Natural killer cell (primary cell): ENCODE measurements around the gene C13orf46. TPM values are rescaled to one million over a fixed set of nuclear protein-coding genes. Genes with fewer than 3 reads are reported as not detected.

Source experiments
- ATAC-seq, 3 donors: fragments of 150-1000 bp in 2 of 3; fragments of 200-7000 bp in 1 of 3; cut with Tn5 transposase; 1 replicate in 1 of 3; 2 replicates in 2 of 3; pipeline ENCODE4 v1.10.0; 2021; ENCODE audit warnings: mild to moderate bottlenecking in 2 of 3, moderate library complexity in 2 of 3
- DNase-seq, 2 donors: peaks; one replicate each; pipeline versions ENCODE4 v3.0.0 to v3.0.0-alpha.2; 2013 to 2021; ENCODE audit warnings: mixed read lengths in 1 of 2
- H3K27ac ChIP-seq: one replicate; pipeline ENCODE4 v1.5.1; 2013; ENCODE audit warnings: mild to moderate bottlenecking, low read length
- H3K27me3 ChIP-seq: one replicate; pipeline ENCODE4 v1.6.1; 2013; ENCODE audit warnings: low read length; ENCODE audit not compliant: control insufficient read depth, insufficient read depth
- H3K36me3 ChIP-seq: one replicate; pipeline ENCODE4 v1.6.1; 2013; ENCODE audit warnings: low read length; ENCODE audit not compliant: control insufficient read depth, insufficient read depth
- H3K4me1 ChIP-seq: one replicate; pipeline ENCODE4 v1.6.1; 2013; ENCODE audit warnings: low read length; ENCODE audit not compliant: control insufficient read depth, insufficient read depth
- H3K4me3 ChIP-seq: one replicate; pipeline ENCODE4 v1.5.1; 2013; ENCODE audit warnings: low read length
- H3K9me3 ChIP-seq: one replicate; pipeline ENCODE4 v1.6.1; 2013; ENCODE audit warnings: low read length; ENCODE audit not compliant: control insufficient read depth, insufficient read depth
- H3K27ac Mint-ChIP-seq, 2 donors: one replicate each; pipeline ENCODE4 v1.8.0; 2022; ENCODE audit warnings: mild to moderate bottlenecking in 2 of 2, mixed read lengths in 2 of 2, moderate library complexity in 1 of 2
- H3K27me3 Mint-ChIP-seq, 2 donors: one replicate each; pipeline ENCODE4 v1.8.0; 2022; ENCODE audit warnings: low read depth in 2 of 2, mixed read lengths in 2 of 2
- H3K36me3 Mint-ChIP-seq: one replicate; pipeline ENCODE4 v1.8.0; 2022; ENCODE audit warnings: mixed read lengths
- H3K4me1 Mint-ChIP-seq, 2 donors: one replicate each; pipeline ENCODE4 v1.8.0; 2022; ENCODE audit warnings: mixed read lengths in 2 of 2
- H3K4me3 Mint-ChIP-seq: one replicate; pipeline ENCODE4 v1.8.0; 2022; ENCODE audit warnings: mild to moderate bottlenecking, moderate library complexity, mixed read lengths
- H3K9me3 Mint-ChIP-seq, 2 donors: one replicate each; pipeline ENCODE4 v1.8.0; 2022; ENCODE audit warnings: mixed read lengths in 2 of 2
- CTCF ChIP-seq: fragments of 200-600 bp; IDR thresholded peaks from one replicate; pipeline ENCODE4 v1.8.0; 2022; ENCODE audit warnings: antibody characterized with exemption
- WGBS: methylation state at CpG from one replicate; pipeline ENCODE4 v1.1.7; 2013; ENCODE audit warnings: missing lambda C conversion rate; ENCODE audit not compliant: insufficient coverage; 5-methylcytosine and 5-hydroxymethylcytosine counted together
- intact Hi-C: fragments of 100-400 bp; cut with micrococcal nuclease; formaldehyde crosslinking; loops from one replicate; pipeline ENCODE4 v1.14.2; 2022
- total RNA-seq, 4 donors: library from RNA; stranded (reverse); fragments of 120-200 nt in 1 of 4; gene quantifications; one replicate each; pipeline versions ENCODE4 v1.2.3 to v1.2.4, GENCODE V29; 2013 to 2022

Gene C13orf46
- total RNA-seq, 3 donors from 2014 or later (not counting 1 experiment from before 2014, with no cell fraction given): 21.1 to 23.9 (median 23.5) TPM

GRCh38 chr13:113952151-113952982, 21.5 kb downstream of the C13orf46 start:
- Histone ChIP-seq H3K4me1 (peaks cover 18% of the 10 kb centered on the region), H3K27me3 (no peaks in the 10 kb centered on the region), H3K27ac (no peak overlapping the region), H3K4me3 (no peak overlapping the region), H3K36me3 (peaks cover 17% of the 10 kb centered on the region), H3K9me3 (no peaks in the 10 kb centered on the region)
- Mint-ChIP-seq H3K4me3 (no peak overlapping the region), H3K9me3 (no peaks in the 10 kb centered on the region), H3K27me3 (no peaks in the 10 kb centered on the region), H3K36me3 (peaks cover 8% of the 10 kb centered on the region), H3K4me1 (peaks cover 10 to 50% of the 10 kb centered on the region in 2 donors), H3K27ac (no peak overlapping the region)
- intact Hi-C loops: no loop called here
- no peak for TF ChIP-seq CTCF
- WGBS: 93% methylated on average over 42 of the region's 42 CpGs
- ATAC-seq (no peak), DNase-seq (no peak)

- Mint-ChIP-seq H3K36me3 (peaks cover 8% of the 10 kb centered on the region), H3K27ac (no peak overlapping the region), H3K27me3 (no peaks in the 10 kb centered on the region), H3K4me3 (no peak overlapping the region), H3K9me3 (no peaks in the 10 kb centered on the region), H3K4me1 (peaks cover 10 to 53% of the 10 kb centered on the region in 2 donors)
- H3K4me1 ChIP-seq: peaks cover 18% of the 10 kb centered on the region
- no peaks in the 10 kb centered on the region for H3K27me3 ChIP-seq
- intact Hi-C loops: loop anchor here (1.0 kb wide), 1 partner anchor 275 kb away; no protein-coding TSS in a partner anchor
- peak; percentile 23 for TF ChIP-seq CTCF
- H3K27ac ChIP-seq: no peak overlapping the region
- H3K4me3 ChIP-seq: no peak overlapping the region
- WGBS: 43% methylated on average over 42 of the region's 42 CpGs
- H3K9me3 ChIP-seq: no peaks in the 10 kb centered on the region
- peaks cover 17% of the 10 kb centered on the region for H3K36me3 ChIP-seq
- DNase-seq: peak; percentile 30 to 61
- peak in 2 of 3 donors; percentile 73 to 80 for ATAC-seq
These were observed 22.5 kb downstream of the C13orf46 start for GRCh38 chr13:113951246-113951999.

- no peak overlapping the region for H3K4me3 Mint-ChIP-seq
- H3K27ac ChIP-seq: no peak overlapping the region
These were observed 23.2 kb downstream of the C13orf46 start for GRCh38 chr13:113950451-113951245.

More at GRCh38 chr13:113950451-113951245, 23.2 kb downstream of the C13orf46 start:
- Histone ChIP-seq H3K36me3 (peaks cover 17% of the 10 kb centered on the region), H3K9me3 (no peaks in the 10 kb centered on the region), H3K27me3 (no peaks in the 10 kb centered on the region), H3K4me1 (peaks cover 18% of the 10 kb centered on the region), H3K4me3 (no peak overlapping the region)
- Mint-ChIP-seq H3K36me3 (peaks cover 1% of the 10 kb centered on the region), H3K27me3 (no peaks in the 10 kb centered on the region), H3K9me3 (no peaks in the 10 kb centered on the region), H3K27ac (no peak overlapping the region), H3K4me1 (peaks cover 10 to 48% of the 10 kb centered on the region in 2 donors)
- DNase-seq (no peak), ATAC-seq (peak in 1 of 3 donors; percentile 39)
- no peak for TF ChIP-seq CTCF
- intact Hi-C loops: loop anchor here (1.0 kb wide), 1 partner anchor 276 kb away; no protein-coding TSS in a partner anchor
- 69% methylated on average over 24 of the region's 24 CpGs for WGBS
